Stimulated activated CD4-positive, alpha-beta T cell treated with anti-CD3 and anti-CD28 coated beads, Interleukin-12 subunit alpha, Interleukin-12 subunit beta, amount 100 ng/mL, for 24 hours (primary cell): ENCODE measurements around the gene CYP2R1.
A peak's percentile ranks its signal among the peaks of the same experiment; 100 is the strongest.
"Not testable (repeated sequence)": the region's sequence is repeated elsewhere in the genome, so short reads cannot be mapped to it uniquely, and the experiment has no call there.

Experiments
- DNase-seq, 2 experiments: peaks; one replicate each; pipeline ENCODE4 v3.0.0-alpha.2; 2020; ENCODE audit warnings: low read depth in 2 of 2

The CYP2R1 gene

DNA sequence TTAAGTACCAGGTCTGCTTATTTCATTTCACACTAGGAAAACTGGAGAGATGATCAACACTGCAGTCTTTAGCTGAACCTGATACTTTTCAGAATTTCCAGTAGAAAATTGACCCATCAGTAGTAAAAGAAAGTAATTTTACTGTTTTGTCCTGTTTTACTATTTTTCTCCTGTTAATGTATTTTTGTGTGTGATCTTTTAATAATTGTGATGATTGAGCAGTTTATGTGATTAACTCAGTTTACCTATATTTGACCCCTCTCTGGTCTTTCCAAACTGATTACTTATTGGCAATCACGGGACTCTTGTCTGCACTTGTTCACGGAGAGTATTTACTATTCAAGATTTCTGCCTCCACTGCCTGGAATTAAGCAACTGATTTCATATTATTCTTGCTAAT is 546 bp upstream of the CYP2R1 start:
- no peak for DNase-seq

DNA sequence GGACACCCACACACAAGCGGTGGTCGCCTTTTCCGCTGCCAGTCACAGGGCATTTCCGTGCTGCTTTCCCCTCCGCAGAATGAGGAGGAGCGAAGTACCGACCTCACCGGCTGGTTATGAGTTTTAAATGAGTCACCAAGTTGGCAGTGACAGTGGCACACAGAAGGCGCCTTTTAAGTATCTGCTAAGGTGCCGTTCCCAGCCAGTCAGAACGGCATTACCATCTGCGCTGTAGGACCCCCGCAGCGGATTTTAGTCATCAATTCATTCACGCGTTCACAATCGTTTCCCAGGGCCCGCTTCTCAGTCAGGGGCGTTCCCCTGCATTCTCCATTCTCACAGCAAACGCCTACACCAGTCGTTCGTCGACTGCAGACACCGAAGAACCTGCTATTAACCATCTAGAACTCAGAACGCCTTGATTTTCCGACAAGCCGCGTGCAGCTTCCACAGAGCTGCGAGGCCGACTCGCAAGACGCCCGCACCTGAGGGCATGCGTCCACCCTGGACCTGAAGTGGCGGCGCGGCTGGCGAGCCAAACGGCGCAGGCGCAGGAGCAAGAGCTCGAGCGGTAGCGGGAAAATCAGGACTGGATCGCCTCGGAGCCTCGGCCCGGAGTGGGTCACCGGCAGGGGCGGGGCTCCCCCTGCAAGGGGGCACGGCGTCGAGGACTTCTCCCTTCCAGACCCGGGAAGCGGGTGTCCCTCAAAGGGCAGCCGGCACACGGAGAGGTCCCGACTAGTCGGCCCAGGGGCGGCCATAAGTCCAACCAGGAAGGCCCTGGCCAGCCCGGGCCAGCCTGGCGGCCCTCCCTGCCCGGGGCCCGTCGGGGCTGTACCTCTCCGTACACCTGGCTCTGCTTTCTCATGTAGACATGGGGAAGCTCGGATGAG is 642 bp downstream of the CYP2R1 start:
- DNase-seq = peak; percentile 68 to 75

DNA sequence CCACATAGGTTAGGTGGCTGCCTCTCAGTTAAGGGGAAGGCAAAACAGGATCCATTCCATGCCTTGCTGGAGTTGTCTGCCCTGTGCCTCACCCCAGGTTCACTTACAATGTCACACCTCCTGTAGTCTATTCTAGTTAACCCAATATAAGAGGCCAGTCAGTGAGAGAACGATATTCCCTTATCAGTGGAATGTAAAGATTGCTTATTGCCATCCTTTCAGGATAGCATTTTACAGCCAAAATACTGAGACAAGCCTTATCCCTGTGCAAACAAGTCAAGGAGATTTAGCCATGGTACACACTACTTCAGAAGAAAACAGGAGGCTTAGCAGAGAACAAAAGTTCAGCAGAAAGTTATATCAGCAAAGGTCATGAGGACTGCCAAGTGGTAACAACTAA is 5.5 kb downstream of the CYP2R1 start:
- no peak for DNase-seq

DNA sequence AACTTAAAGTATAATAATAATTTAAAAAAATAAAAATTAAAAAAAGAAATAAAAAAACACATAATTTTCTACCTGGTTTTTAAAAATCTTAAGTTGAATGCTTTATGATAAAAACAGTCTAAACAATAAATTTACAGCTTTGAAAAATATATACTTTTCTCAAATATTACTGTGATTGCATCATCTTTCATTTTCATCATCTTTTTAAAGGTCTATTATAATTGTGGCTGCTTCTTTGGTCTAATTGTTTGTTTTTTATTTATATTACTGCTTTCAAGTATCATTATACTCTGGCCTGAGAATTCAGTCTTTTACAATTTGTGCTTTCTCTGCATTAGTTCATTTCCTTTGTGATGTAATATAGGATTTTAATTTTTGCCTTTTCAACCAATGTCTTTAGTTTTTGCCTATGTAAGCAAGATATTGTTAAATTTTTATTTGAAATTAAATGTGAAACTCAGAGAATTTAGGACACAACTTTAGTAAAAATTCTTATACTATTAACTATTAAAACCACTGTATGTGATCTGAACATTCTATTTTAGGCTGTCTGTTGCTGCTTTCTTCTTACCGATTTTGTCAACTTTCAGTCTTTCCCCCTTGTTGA is 7.3 kb downstream of the CYP2R1 start:
- no peak for DNase-seq

DNA sequence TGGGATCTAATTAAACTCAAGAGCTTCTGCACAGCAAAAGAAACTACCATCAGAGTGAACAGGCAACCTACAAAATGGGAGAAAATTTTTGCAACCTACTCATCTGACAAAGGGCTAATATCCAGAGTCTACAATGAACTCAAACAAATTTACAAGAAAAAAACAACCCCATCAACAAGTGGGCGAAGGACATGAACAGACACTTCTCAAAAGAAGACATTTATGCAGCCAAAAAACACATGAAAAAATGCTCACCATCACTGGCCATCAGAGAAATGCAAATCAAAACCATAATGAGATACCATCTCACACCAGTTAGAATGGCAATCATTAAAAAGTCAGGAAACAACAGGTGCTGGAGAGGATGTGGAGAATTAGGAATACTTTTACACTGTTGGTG is 8.3 kb downstream of the CYP2R1 start:
- DNase-seq = not testable (repeated sequence)

DNA sequence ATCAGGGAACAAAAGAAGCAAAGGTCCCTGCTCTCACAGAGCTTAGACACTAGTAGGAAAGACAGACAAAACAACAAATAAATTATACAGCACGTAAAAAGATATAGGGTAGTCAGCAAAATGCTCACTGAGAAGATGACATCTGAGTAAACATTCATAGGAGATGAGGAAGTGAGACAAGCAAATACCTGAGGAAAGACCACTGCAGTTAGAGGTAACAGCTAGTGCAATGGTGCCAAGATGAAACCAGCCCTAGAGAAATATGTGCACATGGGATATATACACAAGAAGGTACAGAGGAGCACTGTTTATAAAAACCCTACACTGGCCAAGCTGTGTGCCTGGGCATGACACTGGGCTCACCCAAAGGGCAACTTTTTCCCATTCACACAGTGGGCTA is 9.8 kb downstream of the CYP2R1 start:
- DNase-seq = no peak

DNA sequence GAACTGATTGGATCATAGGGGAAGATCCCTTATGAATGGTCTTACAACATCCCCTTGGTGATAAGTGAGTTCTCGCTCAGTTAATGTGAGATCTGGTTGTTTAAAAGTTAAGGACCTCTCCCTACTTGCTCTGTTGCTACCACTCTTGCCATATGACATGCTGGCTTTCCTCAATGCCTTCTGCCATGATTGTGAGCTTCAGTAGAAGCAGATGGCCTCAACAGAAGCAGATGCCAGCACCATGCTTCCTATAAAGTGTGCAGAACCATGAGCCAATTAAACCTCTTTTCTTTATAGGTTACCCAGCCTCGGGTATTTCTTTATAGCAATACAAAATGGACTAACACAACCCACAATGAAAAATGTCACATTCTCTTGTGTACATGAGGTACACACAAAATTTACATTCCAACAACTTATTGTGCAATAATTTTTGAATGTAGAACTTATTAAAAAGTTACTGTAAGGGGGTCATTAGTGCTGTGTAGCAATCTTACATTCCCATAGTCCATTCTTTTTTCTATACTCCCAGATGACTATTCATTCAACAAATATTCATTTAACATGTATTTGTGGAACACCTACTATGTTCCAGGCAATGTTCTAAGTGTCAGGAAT is 10.3 kb downstream of the CYP2R1 start:
- no peak for DNase-seq

DNA sequence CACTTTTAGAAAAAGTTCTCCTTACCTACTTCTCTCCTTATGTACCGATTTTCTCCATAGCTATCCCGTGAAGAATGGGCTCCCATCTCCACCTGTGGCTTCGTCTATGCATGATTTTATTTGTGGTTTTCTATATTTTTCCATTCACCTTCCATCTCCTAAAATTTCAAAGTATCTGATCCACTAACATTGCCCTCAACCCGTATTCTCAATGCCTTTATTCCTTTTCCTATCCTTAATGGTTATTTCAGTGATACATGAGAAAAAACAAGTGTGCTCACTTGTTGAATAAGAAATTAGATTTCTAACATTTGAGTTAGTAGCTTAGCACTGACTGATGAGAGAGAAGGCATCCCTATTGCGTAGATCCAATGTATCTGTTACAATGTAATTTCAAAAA is 16.9 kb downstream of the CYP2R1 start:
- DNase-seq = no peak

DNA sequence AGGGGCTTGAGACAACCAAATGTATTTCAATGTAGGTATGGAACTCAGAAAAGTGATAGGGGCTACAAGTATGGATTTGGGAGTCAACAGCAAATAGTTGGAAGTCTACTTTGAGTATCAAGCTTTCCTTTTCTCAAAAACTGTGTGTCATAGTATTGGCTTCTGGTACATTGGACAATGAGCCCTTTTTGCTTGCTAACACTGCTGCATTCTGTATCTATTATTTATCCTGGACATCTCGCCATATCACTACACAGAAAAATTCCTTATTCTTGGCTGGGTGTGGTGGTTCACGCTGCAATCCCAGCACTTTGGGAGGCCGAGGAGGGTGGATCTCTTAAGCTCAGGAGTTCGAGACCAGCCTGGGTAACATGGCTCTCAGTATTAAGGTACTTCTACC is 18.4 kb downstream of the CYP2R1 start:
- DNase-seq = no peak

DNA sequence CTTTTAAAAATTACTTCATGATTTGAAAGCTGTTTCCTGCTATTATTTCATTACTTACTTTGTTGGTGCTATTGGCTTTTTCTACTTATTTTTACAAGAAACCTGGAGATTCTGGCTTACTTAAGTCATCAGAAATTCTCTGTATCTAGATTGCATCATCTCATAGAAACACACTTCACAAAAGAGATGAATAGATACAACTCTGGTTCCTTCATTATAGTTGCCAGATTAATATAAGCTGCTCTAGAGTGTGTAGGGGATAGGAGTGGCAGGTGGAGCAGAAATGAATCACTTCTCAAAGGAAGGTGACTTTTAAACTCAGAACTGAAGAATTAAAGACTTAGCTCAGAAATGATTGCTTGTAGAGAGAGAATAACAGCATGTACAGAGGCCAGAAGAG is 20.0 kb downstream of the CYP2R1 start:
- DNase-seq = no peak

DNA sequence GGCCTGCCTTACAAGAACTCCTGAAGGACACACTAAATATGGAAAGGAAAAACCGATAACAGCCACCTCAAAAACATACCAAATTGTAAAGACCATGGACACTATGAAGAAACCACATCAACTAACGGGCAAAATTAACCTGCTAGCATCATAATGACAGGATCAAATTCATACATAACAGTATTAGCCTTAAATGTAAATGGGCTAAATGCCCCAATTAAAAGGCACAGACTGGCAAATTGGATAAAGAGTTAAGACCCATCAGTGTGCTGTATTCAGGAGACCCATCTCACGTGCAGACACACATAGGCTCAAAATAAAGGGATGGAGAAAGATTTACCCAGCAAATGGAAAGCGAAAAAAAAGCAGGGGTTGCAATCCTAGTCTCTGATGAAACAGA is 28.3 kb downstream of the CYP2R1 start:
- not testable (repeated sequence) for DNase-seq

DNA sequence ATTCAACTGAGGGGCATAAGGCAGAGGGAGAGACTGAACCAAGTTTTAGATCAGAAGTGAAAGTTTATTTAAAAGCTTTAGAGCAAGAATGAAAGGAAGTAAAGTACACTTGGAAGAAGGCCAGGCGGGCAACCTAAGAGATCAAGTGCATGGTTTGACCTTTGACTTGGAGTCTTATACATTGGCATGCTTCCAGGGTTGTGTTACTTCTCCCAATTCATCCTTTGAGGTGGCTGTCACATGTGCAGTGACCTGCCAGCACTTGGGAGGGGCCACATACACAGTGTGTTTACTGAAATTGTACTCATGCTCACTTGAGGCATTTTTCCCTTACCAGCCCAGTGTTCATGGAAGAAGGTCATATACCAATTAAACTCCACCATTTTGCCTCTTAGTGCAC is 30.4 kb downstream of the CYP2R1 start:
- no peak for DNase-seq

DNA sequence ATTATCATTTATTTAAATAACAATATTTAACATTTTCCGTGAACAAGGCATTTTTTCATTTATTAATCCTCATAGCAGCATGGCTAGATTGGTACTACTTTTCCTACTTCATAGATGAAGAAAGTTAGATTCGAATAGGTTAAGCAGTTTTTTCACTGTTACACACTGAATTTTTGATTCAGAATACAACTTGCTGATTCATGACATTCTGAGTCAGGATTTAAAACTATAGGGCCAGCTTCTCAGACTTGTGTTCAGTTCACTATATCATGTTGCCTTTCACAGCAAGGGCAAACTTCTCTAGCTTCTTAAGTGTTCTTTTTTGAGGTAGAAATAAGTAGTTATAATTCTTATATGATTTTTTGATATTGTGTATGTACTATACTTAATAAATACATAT is 31.5 kb downstream of the CYP2R1 start:
- no peak for DNase-seq

DNA sequence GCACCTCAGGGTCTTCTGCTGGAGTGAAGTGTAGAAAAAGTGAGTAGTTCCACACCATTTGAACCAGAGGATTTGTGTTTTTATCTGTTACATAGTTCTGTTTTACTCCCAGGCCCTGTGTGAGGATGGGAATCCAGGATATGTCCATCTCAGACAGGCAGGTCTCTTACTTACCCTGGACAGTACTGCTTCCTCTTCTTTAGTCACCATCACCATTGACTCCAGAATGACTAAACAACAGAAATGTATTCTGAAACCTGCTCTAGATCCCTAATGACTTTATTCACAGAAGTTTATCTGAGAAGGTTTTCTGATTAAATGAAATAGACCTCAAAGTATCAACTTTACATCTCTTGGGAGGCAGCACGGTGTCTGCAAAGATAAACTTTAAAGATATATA is 33.6 kb downstream of the CYP2R1 start:
- DNase-seq = no peak

DNA sequence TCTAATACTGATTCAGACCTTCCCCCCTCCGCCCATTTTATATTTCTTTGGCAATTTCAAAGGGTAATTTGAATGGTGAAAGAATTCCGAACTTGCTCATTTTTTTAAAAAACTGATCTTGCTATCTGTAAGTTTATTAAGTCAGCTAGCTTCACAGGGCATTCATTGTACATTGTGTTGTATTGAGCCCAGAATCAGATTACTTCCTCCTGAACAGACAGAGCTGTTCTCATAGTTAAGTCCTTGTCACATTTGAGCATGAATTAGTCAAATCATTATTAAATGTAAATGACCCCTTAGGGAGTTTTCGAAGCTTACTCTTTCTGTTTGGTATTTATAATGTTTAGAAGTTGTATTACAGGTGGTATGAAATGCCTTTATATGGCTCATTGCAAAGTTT is 34.4 kb downstream of the CYP2R1 start:
- no peak for DNase-seq

DNA sequence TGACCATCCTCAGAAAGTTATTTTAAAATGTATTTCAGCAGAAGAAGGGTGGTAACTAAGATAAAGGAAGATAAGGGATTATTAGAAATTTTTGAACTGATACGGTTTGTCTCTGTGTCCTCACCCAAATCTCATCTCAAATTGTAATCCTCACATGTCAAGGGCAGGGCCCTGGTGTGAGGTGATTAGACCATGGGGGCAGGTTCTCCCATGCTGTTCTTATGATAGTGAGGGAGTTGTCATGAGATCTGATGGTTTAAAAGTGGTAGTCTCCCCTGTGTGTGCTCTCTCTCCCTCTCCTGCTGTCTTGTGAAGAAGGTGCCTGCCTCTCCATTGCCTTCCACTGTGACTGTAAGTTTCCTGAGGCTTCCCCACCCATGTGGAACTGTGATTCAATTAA is 36.1 kb downstream of the CYP2R1 start:
- no peak for DNase-seq

DNA sequence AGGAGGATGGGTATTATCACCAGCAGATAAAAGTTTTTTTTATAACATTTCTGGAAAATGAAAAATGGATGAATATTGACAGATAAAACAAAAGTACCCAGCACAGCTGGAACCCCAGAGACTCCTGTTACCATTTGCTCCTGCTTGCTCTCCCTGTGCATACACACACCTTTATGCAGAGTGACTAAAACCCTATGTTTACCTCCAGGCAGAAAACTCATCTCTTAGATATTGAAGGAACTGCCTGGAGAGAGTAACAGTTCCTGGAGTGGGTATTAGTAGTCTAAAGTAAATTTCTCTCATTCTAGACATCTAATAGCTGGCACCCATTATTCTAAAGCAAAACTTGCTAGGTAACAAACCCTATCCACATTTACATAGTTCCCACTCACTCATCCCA is 38.0 kb downstream of the CYP2R1 start:
- DNase-seq = no peak

DNA sequence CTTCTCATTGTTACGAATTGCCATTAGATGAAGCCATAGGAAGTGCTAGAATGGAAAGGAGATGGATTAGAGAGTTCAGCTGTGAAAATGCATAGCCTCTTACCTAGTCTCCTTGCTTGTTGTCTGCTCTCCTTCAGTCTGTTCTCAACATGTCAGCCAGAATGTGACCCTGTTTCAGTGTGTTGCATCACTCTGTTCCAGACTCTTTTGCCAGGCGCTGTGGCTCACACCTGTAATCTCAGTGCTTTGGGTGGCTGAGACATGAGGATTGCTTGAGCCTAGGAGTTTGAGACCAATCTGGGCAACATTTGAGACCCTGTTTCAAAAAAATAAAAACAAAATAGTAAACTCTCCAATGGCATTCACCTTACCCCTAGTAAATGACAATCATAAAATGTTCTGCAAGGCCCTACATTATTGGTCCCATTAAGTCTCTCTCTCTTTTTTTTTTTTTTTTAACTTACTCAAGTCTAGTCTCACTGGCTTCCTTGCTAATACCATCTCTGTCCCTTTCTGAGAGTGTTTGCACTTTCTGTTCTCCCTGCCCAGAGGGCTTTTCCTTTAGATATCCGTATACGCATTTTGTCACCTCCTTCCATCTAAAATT is 39.4 kb downstream of the CYP2R1 start:
- DNase-seq = no peak

DNA sequence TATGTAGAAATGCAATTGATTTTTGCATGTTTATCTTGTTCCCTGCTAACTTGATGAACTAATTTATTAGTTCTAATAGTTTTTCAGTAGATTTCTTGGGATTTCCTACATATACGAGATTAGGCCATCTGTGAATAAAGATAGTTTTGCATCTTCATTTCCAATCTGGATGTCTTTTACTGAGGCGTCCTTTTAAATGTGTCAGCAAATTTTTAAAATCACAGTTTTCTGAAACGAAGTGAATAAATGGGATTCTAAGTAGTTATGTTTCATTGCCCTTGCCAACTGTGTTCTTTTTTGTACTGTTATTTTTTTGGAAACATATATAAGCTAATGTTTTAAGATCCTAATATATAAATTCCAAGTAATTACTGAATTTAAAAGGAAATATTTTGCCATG is 50.0 kb downstream of the CYP2R1 start:
- no peak for DNase-seq

DNA sequence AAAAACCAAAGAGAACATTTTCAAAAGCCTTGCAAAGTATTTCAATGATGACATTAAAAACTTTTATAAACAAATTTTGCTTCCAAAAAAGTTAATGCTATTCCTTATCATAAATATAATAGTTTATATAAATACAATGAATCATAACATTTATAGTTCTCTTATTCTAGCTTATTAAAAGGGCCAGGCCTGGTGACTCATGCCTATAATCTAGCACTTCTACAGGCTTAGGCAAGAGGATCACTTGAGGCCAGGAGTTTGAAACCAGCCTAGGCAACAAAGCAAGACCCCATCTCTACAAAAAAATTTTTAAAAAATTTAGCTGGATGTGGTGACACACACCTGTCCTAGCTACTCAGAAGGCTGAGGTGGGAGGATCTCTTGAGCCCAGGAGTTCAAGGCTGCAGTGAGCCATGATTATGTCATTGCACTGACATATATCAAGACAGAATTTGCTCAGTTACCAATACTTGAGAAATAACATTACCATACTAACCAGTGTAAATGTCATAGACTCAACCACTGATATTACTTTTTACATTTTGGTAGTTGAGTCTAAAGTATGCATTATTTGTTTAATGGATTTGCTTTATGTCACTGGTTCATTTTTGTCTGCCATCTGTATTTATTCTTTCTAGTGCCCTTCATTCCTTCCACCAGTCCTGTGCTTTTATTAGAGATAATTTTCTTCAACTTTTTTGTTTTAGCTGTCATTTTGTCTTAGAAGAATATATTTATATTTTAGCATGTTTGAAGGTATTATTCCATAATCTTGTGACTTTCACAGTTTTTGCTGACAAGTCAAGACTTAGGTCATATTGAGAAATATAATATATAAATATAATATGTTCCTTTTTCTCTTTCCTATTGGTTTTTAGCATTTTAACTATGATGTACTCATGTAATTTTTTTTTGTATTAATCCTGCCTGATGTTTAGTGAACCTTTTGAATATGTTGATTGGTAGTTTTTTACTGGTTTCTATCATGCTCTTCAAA is 56.2 kb downstream of the CYP2R1 start:
- no peak for DNase-seq
